ENCODE measurements around the gene UBE3D.
A peak's percentile ranks its signal among the peaks of the same experiment; 100 is the strongest.

Gene UBE3D

GRCh38 chr6:83067448-83068439, 2.1 kb upstream of the UBE3D start, which contains the start of gene DOP1A (continued):
- TF ChIP-seq PRDM1 (tag by site-specific recombination; IDR thresholded peaks at IDR 0.05) (no peak), GLI4 (tag by site-specific recombination; IDR thresholded peaks at IDR 0.05) (no peak), ZNF292 (tag by site-specific recombination; IDR thresholded peaks at IDR 0.05; ENCODE audit: borderline replicate concordance, low read depth) (no peak), ZSCAN23 (tag by site-specific recombination; IDR thresholded peaks at IDR 0.05) (no peak), ZNF23 (tag by site-specific recombination; IDR thresholded peaks at IDR 0.05; ENCODE audit: borderline replicate concordance) (no peak), ZNF514 (tag by site-specific recombination; IDR thresholded peaks at IDR 0.05) (no peak), ZNF138 (tag by site-specific recombination; IDR thresholded peaks at IDR 0.05; ENCODE audit: borderline replicate concordance) (no peak), ZNF510 (tag by site-specific recombination; IDR thresholded peaks at IDR 0.05; ENCODE audit: insufficient replicate concordance) (no peak), ZNF324 (tag by site-specific recombination; IDR thresholded peaks at IDR 0.05) (no peak; the same call in 1 of the 2 replicates), ZNF394 (tag by site-specific recombination; IDR thresholded peaks at IDR 0.05; ENCODE audit: borderline replicate concordance) (peak; percentile 76; the same call in 1 of the 2 replicates), ZNF664 (tag by site-specific recombination; IDR thresholded peaks at IDR 0.05) (no peak; the same call in 1 of the 2 replicates), PRDM2 (tag by site-specific recombination; IDR thresholded peaks at IDR 0.05; ENCODE audit: borderline replicate concordance) (no peak), KLF10 (tag by site-specific recombination; IDR thresholded peaks at IDR 0.05) (peak; percentile 65; the same call in 1 of the 2 replicates), ZEB2 (tag by site-specific recombination; IDR thresholded peaks at IDR 0.05) (peak; percentile 87), TRIM28 (IDR thresholded peaks at IDR 0.05; ENCODE audit: borderline replicate concordance, low read length) (peak; percentile 36; the same call in 1 of the 2 replicates)

- CTCF ChIA-PET, result interaction anchor here (1.0 to 1.2 kb wide), 2 partner anchors 149 to 791 kb away, joined by 3 to 4 read pairs; no protein-coding TSS in a partner anchor
- H3K4me1 ChIP-seq (ENCODE audit: control insufficient read depth, insufficient read depth, low read length), result no peaks in the 10 kb centered on the region
- no peak overlapping the region for H3K4me3 ChIP-seq (ENCODE audit: low read depth, low read length)
- no peaks in the 10 kb centered on the region for H3K9me3 ChIP-seq (ENCODE audit: control insufficient read depth, insufficient read depth, low read depth, low read length)
- POLR2A ChIA-PET, result no interaction called here
- peaks cover 2 to 32% of the 10 kb centered on the region in 2 experiments; a peak in 2 of 3 replicates for H3K36me3 ChIP-seq (ENCODE audit: control insufficient read depth in 2 of 2, insufficient read depth in 1 of 2, low read length in 2 of 2)
- no peak overlapping the region for H3K27ac ChIP-seq (ENCODE audit: extremely low read depth, low read depth, low read length)
- TF ChIP-seq KLF1 (tag by site-specific recombination; IDR thresholded peaks at IDR 0.05) (no peak), ZNF521 (tag by site-specific recombination; IDR thresholded peaks at IDR 0.05) (no peak), ZNF776 (tag by site-specific recombination; IDR thresholded peaks at IDR 0.05; ENCODE audit: borderline replicate concordance) (no peak), ZNF175 (tag by site-specific recombination; IDR thresholded peaks at IDR 0.05) (no peak), ZNF645 (tag by site-specific recombination; IDR thresholded peaks at IDR 0.05) (no peak), ZNF843 (tag by site-specific recombination; IDR thresholded peaks at IDR 0.05) (no peak), ZBTB8A (tag by site-specific recombination; IDR thresholded peaks at IDR 0.05) (no peak), ZBTB21 (tag by site-specific recombination; IDR thresholded peaks at IDR 0.05) (no peak), ZNF398 (tag by site-specific recombination; IDR thresholded peaks at IDR 0.05) (no peak), TCF7L2 (IDR thresholded peaks at IDR 0.05; ENCODE audit: borderline replicate concordance, low read depth, low read length) (no peak), ZNF544 (tag by site-specific recombination; IDR thresholded peaks at IDR 0.05) (no peak), ZNF140 (tag by site-specific recombination; IDR thresholded peaks at IDR 0.05) (no peak), KLF16 (tag by site-specific recombination; IDR thresholded peaks at IDR 0.05) (no peak), ZFP3 (tag by site-specific recombination; IDR thresholded peaks at IDR 0.05; ENCODE audit: low read depth) (no peak)
Observed at GRCh38 chr6:83062225-83062624, 3.4 kb downstream of the UBE3D start.

Measured in HEK293 (cell line).